GM12878 (cell line): ENCODE results near the gene KDM2A.

Experiments used
- CBX5 ChIP-seq: sonication (generic); IDR thresholded peaks from 2 replicates; pipeline ENCODE4 v1.6.1; 2016; ENCODE audit warnings: low read depth, moderate library complexity, mild to moderate bottlenecking, inconsistent platforms
- CTCF ChIP-seq, 3 experiments: IDR thresholded peaks in 2 of 3; conservative IDR thresholded peaks in 1 of 3; 2 replicates each; pipeline ENCODE4 v1.5.1; 2011; ENCODE audit warnings: low read depth in 3 of 3, low read length in 3 of 3, mild to moderate bottlenecking in 3 of 3, control low read depth in 2 of 3, moderate library complexity in 2 of 3, inconsistent platforms in 1 of 3, mixed read lengths in 1 of 3; ENCODE audit not compliant: control insufficient read depth in 2 of 3, insufficient read depth in 1 of 3; ENCODE audit errors: extremely low read depth in 1 of 3
- JUND ChIP-seq: IDR thresholded peaks from 2 replicates; pipeline ENCODE4 v1.6.1; 2012; ENCODE audit warnings: low read depth, mild to moderate bottlenecking, low read length, improper control_type of control experiment, moderate library complexity
- MLLT1 ChIP-seq: fragments of 450-650 bp; IDR thresholded peaks from 2 replicates; pipeline ENCODE4 v1.6.1; 2016; ENCODE audit warnings: mild to moderate bottlenecking
- MXI1 ChIP-seq: fragments of 150-350 bp; IDR thresholded peaks from 2 replicates; pipeline ENCODE4 v1.6.1; 2011; ENCODE audit warnings: low read depth, mild to moderate bottlenecking, inconsistent platforms, low read length, improper control_type of control experiment
- MYC ChIP-seq: IDR thresholded peaks from 2 replicates; pipeline ENCODE4 v1.6.1; 2011; ENCODE audit warnings: mild to moderate bottlenecking, low read length, moderate library complexity, inconsistent platforms; ENCODE audit not compliant: insufficient read depth, insufficient replicate concordance, insufficient read length, severe bottlenecking
- NBN ChIP-seq: fragments of 450-650 bp; IDR thresholded peaks from 2 replicates; pipeline ENCODE4 v1.6.1; 2016
- NFYB ChIP-seq: IDR thresholded peaks from 2 replicates; pipeline ENCODE4 v1.6.1; 2011; ENCODE audit warnings: low read depth, mild to moderate bottlenecking, low read length, improper control_type of control experiment, moderate library complexity; ENCODE audit not compliant: insufficient read depth
- POLR2A ChIP-seq: IDR thresholded peaks from 2 replicates; pipeline ENCODE4 v1.6.1; 2011; ENCODE audit warnings: low read depth, mild to moderate bottlenecking, low read length
- SIX5 ChIP-seq: IDR thresholded peaks from 2 replicates; pipeline ENCODE4 v1.6.1; 2011; ENCODE audit warnings: mild to moderate bottlenecking, low read depth, low read length, moderate library complexity; ENCODE audit not compliant: severe bottlenecking
- TARDBP ChIP-seq: IDR thresholded peaks from 2 replicates; pipeline ENCODE4 v1.6.1; 2016; ENCODE audit warnings: borderline replicate concordance
- TCF7 ChIP-seq: IDR thresholded peaks from 2 replicates; pipeline ENCODE4 v1.6.1; 2014; ENCODE audit warnings: antibody characterized with exemption, borderline replicate concordance
- USF2 ChIP-seq: IDR thresholded peaks from 2 replicates; pipeline ENCODE4 v1.6.1; 2011; ENCODE audit warnings: low read depth, low read length, improper control_type of control experiment, borderline replicate concordance
- ZNF592 ChIP-seq: fragments of 450-650 bp; IDR thresholded peaks from 2 replicates; pipeline ENCODE4 v1.6.1; 2017; ENCODE audit warnings: mild to moderate bottlenecking, moderate library complexity

GRCh38 chr11:67268962-67269268, 149.9 kb downstream of the KDM2A start:
- no peak for TF ChIP-seq JUND
- no peak for TF ChIP-seq MXI1
- TF ChIP-seq TARDBP, result no peak
- TF ChIP-seq TCF7, result no peak
- no peak for TF ChIP-seq SIX5
- no peak for TF ChIP-seq MLLT1
- no peak for TF ChIP-seq USF2
- TF ChIP-seq ZNF592, result no peak
- TF ChIP-seq POLR2A, result no peak
- TF ChIP-seq NBN, result no peak
- TF ChIP-seq NFYB, result no peak
- no peak for TF ChIP-seq MYC
- no peak for TF ChIP-seq CBX5
- no peak for TF ChIP-seq CTCF (IDR thresholded peaks at IDR 0.05 in 2 of 3, conservative IDR thresholded peaks at IDR 0.05 in 1 of 3; ENCODE audit: control insufficient read depth in 2 of 3, extremely low read depth in 1 of 3, insufficient read depth in 1 of 3, low read depth in 3 of 3, low read length in 3 of 3)
